ENCODE measurements around the gene EEFSEC. TPM values are rescaled to one million over a fixed set of nuclear protein-coding genes. Genes with fewer than 3 reads are reported as not detected.

Gene EEFSEC
- total RNA-seq, 1 experiment from 2014 or later, result 9.5 TPM

GRCh38 chr3:128338536-128339330 is 185.5 kb downstream of the EEFSEC start:
- H4K8ac ChIP-seq (replicated peaks; ENCODE audit: insufficient read length, low read depth, low read length), result no peak overlapping the region
- H3K18ac ChIP-seq (ENCODE audit: insufficient read length, low read depth, low read length), result no peak overlapping the region
- no peak overlapping the region for H2AK5ac ChIP-seq (ENCODE audit: insufficient read length, low read length)
- H2BK15ac ChIP-seq (ENCODE audit: low read depth, low read length), result no peak overlapping the region
- H4K5ac ChIP-seq (ENCODE audit: insufficient read length, low read depth, low read length), result no peak overlapping the region
- H3K4me3 Mint-ChIP-seq, result no peak overlapping the region
- 0 out of 7 replicates have a peak overlapping the region, but pooled peaks of 1 of the 3 experiments have one; percentile 27 for H3K27ac Mint-ChIP-seq
- H3K9me3 ChIP-seq (ENCODE audit: control insufficient read depth, low read depth, low read length), result no peaks in the 10 kb centered on the region
- no peak overlapping the region for H4K91ac ChIP-seq (ENCODE audit: insufficient read length, low read depth, low read length)
- no peaks in the 10 kb centered on the region for H3K9me3 Mint-ChIP-seq
- H3K27me3 ChIP-seq (ENCODE audit: insufficient read depth, low read length), result no peaks in the 10 kb centered on the region
- H3K4me2 ChIP-seq (ENCODE audit: insufficient read depth, insufficient read length, low read length), result no peak overlapping the region
- peaks cover 2% of the 10 kb centered on the region for H4K20me1 ChIP-seq (ENCODE audit: control insufficient read depth, insufficient read depth, insufficient read length)
- no peaks in the 10 kb centered on the region for H3K27me3 Mint-ChIP-seq (ENCODE audit: low read depth)
- H3K56ac ChIP-seq (ENCODE audit: insufficient read length, low read depth, low read length), result no peak overlapping the region
- no peaks in the 10 kb centered on the region for H3K79me2 ChIP-seq (ENCODE audit: insufficient read depth, low read length)
- no peak overlapping the region for H3K27ac ChIP-seq (ENCODE audit: insufficient read length, low read depth, low read length)
- no peaks in the 10 kb centered on the region for H3K23me2 ChIP-seq (ENCODE audit: insufficient read length, low read depth, low read length, poor library complexity, severe bottlenecking)
- H3T11ph ChIP-seq (ENCODE audit: low read length), result no peak overlapping the region
- no peak overlapping the region for H2BK20ac ChIP-seq (ENCODE audit: low read depth, low read length, poor library complexity, severe bottlenecking)
- no peaks in the 10 kb centered on the region for H3K79me1 ChIP-seq (ENCODE audit: insufficient read depth, low read depth, low read length, poor library complexity, severe bottlenecking)
- no peak overlapping the region for H2AFZ ChIP-seq (ENCODE audit: low read length)
- H2BK120ac ChIP-seq (ENCODE audit: low read depth, low read length, poor library complexity, severe bottlenecking), result no peak overlapping the region
- H3K36me3 Mint-ChIP-seq (ENCODE audit: insufficient read depth in 1 of 3, low read depth in 3 of 3), result no peaks in the 10 kb centered on the region; a peak in 2 of 7 replicates
- TF ChIP-seq CTCF (conservative IDR thresholded peaks at IDR 0.05), result no peak
- H2BK5ac ChIP-seq (ENCODE audit: insufficient read length, low read length), result no peak overlapping the region
- H3K14ac ChIP-seq (ENCODE audit: insufficient read depth, low read length), result no peak overlapping the region
- no CpG with 5 or more reads among the region's 12 CpGs for WGBS (ENCODE audit: extremely low coverage, insufficient read length, low lambda C conversion rate)
- H3K9ac ChIP-seq (ENCODE audit: extremely low read depth, insufficient read length, low read length), result no peak overlapping the region
- H2BK12ac ChIP-seq (ENCODE audit: insufficient read length, low read depth, low read length), result no peak overlapping the region
- H3K4me1 ChIP-seq (ENCODE audit: insufficient read depth, low read length), result no peaks in the 10 kb centered on the region; the same call in 1 of the 2 replicates
- no peak overlapping the region for H3K4ac ChIP-seq (ENCODE audit: low read depth, low read length)
- no peak for DNase-seq
- H3K23ac ChIP-seq (ENCODE audit: insufficient read length, low read depth, low read length), result no peak overlapping the region
- H3K4me1 Mint-ChIP-seq, result peaks cover 13 to 22% of the 10 kb centered on the region in 2 experiments
